ENCODE measurements around the gene NCOA1. TPM values are rescaled to one million over a fixed set of nuclear protein-coding genes. Genes with fewer than 3 reads are reported as not detected.

Gene NCOA1
- total RNA-seq, 1 experiment from 2014 or later: 24.6 TPM

DNA sequence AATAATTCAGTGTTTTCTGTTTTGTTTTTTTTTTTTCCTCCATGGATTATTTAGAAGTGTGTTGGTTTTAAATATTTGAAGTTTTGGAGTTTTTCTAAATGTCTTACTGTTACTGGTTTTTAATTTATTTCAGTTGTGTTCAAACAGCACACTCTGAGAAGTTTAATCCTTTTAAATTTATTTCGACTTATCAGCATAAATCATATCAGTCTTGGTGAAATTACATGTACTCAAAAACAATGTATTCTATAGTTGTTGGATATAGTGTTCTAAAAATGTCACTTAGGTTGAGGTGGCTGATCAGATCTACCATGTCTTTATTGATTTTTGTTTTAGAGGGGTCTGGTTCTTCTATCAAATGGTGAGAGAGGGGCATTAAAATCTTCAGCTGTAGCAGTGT lies 134.7 kb downstream of the NCOA1 start:
- BruUV-seq (replicated peaks): no TSS peak
- no peaks in the 10 kb centered on the region for H3K36me3 ChIP-seq (ENCODE audit: control insufficient read depth, insufficient read depth, low read length)
- ChIA-PET POLR2A (no interaction called here), CTCF (no interaction called here)
- no peaks in the 10 kb centered on the region for H3K27me3 ChIP-seq (ENCODE audit: control insufficient read depth, insufficient read depth, low read length)
- intact Hi-C loops (cut with micrococcal nuclease; ENCODE audit: unreplicated experiment) (no loop called here), in situ Hi-C loops (cut with HindIII; ENCODE audit: low pct_unique_long_range_greater_than_20kb, low sequenced_read_pairs) (no loop called here)
- ATAC-seq: no peak
- H3K4me3 ChIP-seq (ENCODE audit: low read depth in 2 of 2, low read length in 2 of 2): no peak overlapping the region
- no peaks in the 10 kb centered on the region for H3K9me3 ChIP-seq (ENCODE audit: control insufficient read depth, insufficient read depth, low read depth, low read length)
- H3K27ac ChIP-seq (ENCODE audit: low read length): no peak overlapping the region
- DNase-seq (ENCODE audit: low read depth, low spot score): no peak
- no peaks in the 10 kb centered on the region for H3K4me1 ChIP-seq (ENCODE audit: control insufficient read depth, insufficient read depth, low read length)
- TF ChIP-seq, protein P1, sequence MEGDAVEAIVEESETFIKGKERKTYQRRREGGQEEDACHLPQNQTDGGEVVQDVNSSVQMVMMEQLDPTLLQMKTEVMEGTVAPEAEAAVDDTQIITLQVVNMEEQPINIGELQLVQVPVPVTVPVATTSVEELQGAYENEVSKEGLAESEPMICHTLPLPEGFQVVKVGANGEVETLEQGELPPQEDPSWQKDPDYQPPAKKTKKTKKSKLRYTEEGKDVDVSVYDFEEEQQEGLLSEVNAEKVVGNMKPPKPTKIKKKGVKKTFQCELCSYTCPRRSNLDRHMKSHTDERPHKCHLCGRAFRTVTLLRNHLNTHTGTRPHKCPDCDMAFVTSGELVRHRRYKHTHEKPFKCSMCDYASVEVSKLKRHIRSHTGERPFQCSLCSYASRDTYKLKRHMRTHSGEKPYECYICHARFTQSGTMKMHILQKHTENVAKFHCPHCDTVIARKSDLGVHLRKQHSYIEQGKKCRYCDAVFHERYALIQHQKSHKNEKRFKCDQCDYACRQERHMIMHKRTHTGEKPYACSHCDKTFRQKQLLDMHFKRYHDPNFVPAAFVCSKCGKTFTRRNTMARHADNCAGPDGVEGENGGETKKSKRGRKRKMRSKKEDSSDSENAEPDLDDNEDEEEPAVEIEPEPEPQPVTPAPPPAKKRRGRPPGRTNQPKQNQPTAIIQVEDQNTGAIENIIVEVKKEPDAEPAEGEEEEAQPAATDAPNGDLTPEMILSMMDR (IDR thresholded peaks at IDR 0.05): no peak
- TF ChIP-seq POLR2AphosphoS5 (IDR thresholded peaks at IDR 0.05; ENCODE audit: low read depth, low read length) (no peak), SIN3A (IDR thresholded peaks at IDR 0.05; ENCODE audit: borderline replicate concordance, insufficient read depth, low read depth, low read length) (no peak), TCF7L2 (IDR thresholded peaks at IDR 0.05; ENCODE audit: low read depth, low read length) (no peak)
- TF ChIP-seq, protein P2, sequence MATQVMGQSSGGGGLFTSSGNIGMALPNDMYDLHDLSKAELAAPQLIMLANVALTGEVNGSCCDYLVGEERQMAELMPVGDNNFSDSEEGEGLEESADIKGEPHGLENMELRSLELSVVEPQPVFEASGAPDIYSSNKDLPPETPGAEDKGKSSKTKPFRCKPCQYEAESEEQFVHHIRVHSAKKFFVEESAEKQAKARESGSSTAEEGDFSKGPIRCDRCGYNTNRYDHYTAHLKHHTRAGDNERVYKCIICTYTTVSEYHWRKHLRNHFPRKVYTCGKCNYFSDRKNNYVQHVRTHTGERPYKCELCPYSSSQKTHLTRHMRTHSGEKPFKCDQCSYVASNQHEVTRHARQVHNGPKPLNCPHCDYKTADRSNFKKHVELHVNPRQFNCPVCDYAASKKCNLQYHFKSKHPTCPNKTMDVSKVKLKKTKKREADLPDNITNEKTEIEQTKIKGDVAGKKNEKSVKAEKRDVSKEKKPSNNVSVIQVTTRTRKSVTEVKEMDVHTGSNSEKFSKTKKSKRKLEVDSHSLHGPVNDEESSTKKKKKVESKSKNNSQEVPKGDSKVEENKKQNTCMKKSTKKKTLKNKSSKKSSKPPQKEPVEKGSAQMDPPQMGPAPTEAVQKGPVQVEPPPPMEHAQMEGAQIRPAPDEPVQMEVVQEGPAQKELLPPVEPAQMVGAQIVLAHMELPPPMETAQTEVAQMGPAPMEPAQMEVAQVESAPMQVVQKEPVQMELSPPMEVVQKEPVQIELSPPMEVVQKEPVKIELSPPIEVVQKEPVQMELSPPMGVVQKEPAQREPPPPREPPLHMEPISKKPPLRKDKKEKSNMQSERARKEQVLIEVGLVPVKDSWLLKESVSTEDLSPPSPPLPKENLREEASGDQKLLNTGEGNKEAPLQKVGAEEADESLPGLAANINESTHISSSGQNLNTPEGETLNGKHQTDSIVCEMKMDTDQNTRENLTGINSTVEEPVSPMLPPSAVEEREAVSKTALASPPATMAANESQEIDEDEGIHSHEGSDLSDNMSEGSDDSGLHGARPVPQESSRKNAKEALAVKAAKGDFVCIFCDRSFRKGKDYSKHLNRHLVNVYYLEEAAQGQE (IDR thresholded peaks at IDR 0.05; ENCODE audit: insufficient read depth in 1 of 2, low read depth in 2 of 2, low read length in 1 of 2): no peak

DNA sequence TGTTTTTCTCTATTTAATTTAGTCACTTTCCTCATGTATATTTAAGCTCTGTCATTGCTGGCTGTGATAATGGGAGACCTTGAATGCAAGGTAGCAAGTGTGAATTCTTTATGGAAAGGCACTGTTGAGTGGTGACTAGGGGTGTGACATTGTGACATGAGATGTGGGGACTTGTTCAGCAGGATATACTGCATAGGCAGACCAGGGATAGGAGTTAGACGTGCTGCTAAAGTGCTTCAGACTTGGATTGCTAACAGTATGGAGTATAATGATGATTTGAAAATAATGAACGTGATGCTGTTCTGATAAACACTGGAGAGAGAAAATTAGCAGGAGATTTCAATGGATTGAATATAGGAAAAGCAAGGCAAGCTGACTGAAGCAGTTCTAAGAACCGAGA lies 135.1 kb downstream of the NCOA1 start:
- Histone ChIP-seq H3K36me3 (ENCODE audit: control insufficient read depth, insufficient read depth, low read length) (no peaks in the 10 kb centered on the region), H3K4me3 (ENCODE audit: low read depth in 2 of 2, low read length in 2 of 2) (no peak overlapping the region), H3K27ac (ENCODE audit: low read length) (no peak overlapping the region), H3K27me3 (ENCODE audit: control insufficient read depth, insufficient read depth, low read length) (no peaks in the 10 kb centered on the region), H3K4me1 (ENCODE audit: control insufficient read depth, insufficient read depth, low read length) (no peaks in the 10 kb centered on the region), H3K9me3 (ENCODE audit: control insufficient read depth, insufficient read depth, low read depth, low read length) (no peaks in the 10 kb centered on the region)
- ChIA-PET POLR2A (no interaction called here), CTCF (no interaction called here)
- in situ Hi-C loops (cut with HindIII; ENCODE audit: low pct_unique_long_range_greater_than_20kb, low sequenced_read_pairs): no loop called here
- intact Hi-C loops (cut with micrococcal nuclease; ENCODE audit: unreplicated experiment): no loop called here
- TF ChIP-seq SIN3A (IDR thresholded peaks at IDR 0.05; ENCODE audit: borderline replicate concordance, insufficient read depth, low read depth, low read length) (no peak), TCF7L2 (IDR thresholded peaks at IDR 0.05; ENCODE audit: low read depth, low read length) (no peak), POLR2AphosphoS5 (IDR thresholded peaks at IDR 0.05; ENCODE audit: low read depth, low read length) (no peak)
- TF ChIP-seq, protein P1 (IDR thresholded peaks at IDR 0.05): no peak
- TF ChIP-seq, protein P2 (IDR thresholded peaks at IDR 0.05; ENCODE audit: insufficient read depth in 1 of 2, low read depth in 2 of 2, low read length in 1 of 2): no peak
- ATAC-seq (no peak), DNase-seq (ENCODE audit: low read depth, low spot score) (no peak)
- no TSS peak for BruUV-seq (replicated peaks)

All from Panc1 (cell line).